HepG2 (cell line): ENCODE data around the gene NEMP2.

Experiments
- BHLHE40 ChIP-seq: IDR thresholded peaks from 2 replicates; pipeline ENCODE4 v1.6.1; 2011; ENCODE audit warnings: low read length, improper control_type of control experiment
- HOXD1 ChIP-seq: sonication (generic); formaldehyde crosslinking; IDR thresholded peaks from 2 replicates; pipeline ENCODE4 v1.5.0; 2020; ENCODE audit warnings: missing genetic modification reagents
- KDM5A ChIP-seq: fragments of 200-600 bp; sonication (generic); IDR thresholded peaks from 2 replicates; pipeline ENCODE4 v1.7.0; 2018; ENCODE audit warnings: antibody characterized with exemption, mild to moderate bottlenecking, low read length, borderline replicate concordance
- MAZ ChIP-seq, 2 experiments: sonication (generic) in 1 of 2; formaldehyde crosslinking in 1 of 2; IDR thresholded peaks; 2 replicates each; pipeline versions ENCODE4 v1.5.0 to v1.6.1; 2012 to 2020; ENCODE audit warnings: low read depth in 2 of 2, mild to moderate bottlenecking in 2 of 2, borderline replicate concordance in 1 of 2, improper control_type of control experiment in 1 of 2, low read length in 1 of 2, missing genetic modification reagents in 1 of 2, moderate library complexity in 1 of 2
- MXD4 ChIP-seq: IDR thresholded peaks from 2 replicates; pipeline ENCODE4 v1.6.1; 2016; ENCODE audit warnings: mild to moderate bottlenecking, missing biosample characterization, missing genetic modification reagents
- POLR2A ChIP-seq, 2 experiments: IDR thresholded peaks; 2 replicates each; pipeline ENCODE4 v1.6.1; 2011; ENCODE audit warnings: low read depth in 2 of 2, low read length in 2 of 2, mild to moderate bottlenecking in 1 of 2, moderate library complexity in 1 of 2; ENCODE audit not compliant: insufficient read depth in 1 of 2
- SALL2 ChIP-seq: sonication (generic); formaldehyde crosslinking; IDR thresholded peaks from 2 replicates; pipeline ENCODE4 v1.8.1; 2023; ENCODE audit warnings: mild to moderate bottlenecking, missing genetic modification reagents, inconsistent platforms
- SMAD1 ChIP-seq: sonication (generic); formaldehyde crosslinking; IDR thresholded peaks from 2 replicates; pipeline ENCODE4 v1.4.0; 2020; ENCODE audit warnings: missing genetic modification reagents, low read depth, mild to moderate bottlenecking, borderline replicate concordance
- SUZ12 ChIP-seq: fragments of 150-350 bp; IDR thresholded peaks from 2 replicates; pipeline ENCODE4 v1.6.1; 2014; ENCODE audit warnings: low read depth, low read length
- YY1 ChIP-seq: IDR thresholded peaks from 2 replicates; pipeline ENCODE4 v1.6.1; 2011; ENCODE audit warnings: low read length, low read depth, moderate library complexity, mild to moderate bottlenecking; ENCODE audit not compliant: insufficient read depth, insufficient replicate concordance
- ZNF24 ChIP-seq: fragments of 450-650 bp; IDR thresholded peaks from 2 replicates; pipeline ENCODE4 v1.6.1; 2017; ENCODE audit warnings: antibody characterized with exemption, mild to moderate bottlenecking
- ZNF431 ChIP-seq: sonication (generic); formaldehyde crosslinking; IDR thresholded peaks from 2 replicates; pipeline ENCODE4 v1.9.0; 2022; ENCODE audit warnings: missing genetic modification reagents, low read depth, mild to moderate bottlenecking, borderline replicate concordance
- TF ChIP-seq, protein P1 (sequence below): sonication (generic); formaldehyde crosslinking; IDR thresholded peaks from 2 replicates; pipeline ENCODE4 v1.8.1; 2022; ENCODE audit warnings: mild to moderate bottlenecking, missing genetic modification reagents
- TF ChIP-seq, protein P2 (sequence below): sonication (generic); formaldehyde crosslinking; IDR thresholded peaks from 2 replicates; pipeline ENCODE4 v1.5.0; 2020; ENCODE audit warnings: mild to moderate bottlenecking, missing genetic modification reagents, moderate library complexity

DNA sequence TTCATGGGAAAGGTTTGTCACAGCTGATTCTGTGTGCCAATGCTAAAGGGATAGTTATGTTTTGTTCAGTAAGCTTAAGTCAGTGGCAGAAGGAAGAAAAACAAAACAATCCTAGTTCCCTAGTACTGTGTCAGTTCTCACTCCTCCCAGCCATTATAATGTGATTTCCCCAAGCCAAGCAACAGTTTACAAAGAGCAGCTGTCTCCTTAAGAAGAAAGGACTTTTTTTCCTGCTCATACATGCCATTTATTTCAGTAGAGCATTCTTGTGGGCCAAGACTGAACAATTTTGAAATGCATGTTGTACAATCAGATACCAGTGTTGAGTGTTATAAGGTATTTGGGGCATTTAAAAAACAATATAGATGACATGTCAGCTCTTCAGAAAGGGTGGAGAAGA is 52.1 kb downstream of the NEMP2 start:
- TF ChIP-seq ZNF431 (CRISPR knock-in tag) (no peak), MAZ (IDR thresholded peaks at IDR 0.05; ENCODE audit: borderline replicate concordance, low read depth, low read length) (no peak), MAZ (CRISPR knock-in tag; IDR thresholded peaks at IDR 0.05; ENCODE audit: low read depth) (no peak), SMAD1 (CRISPR knock-in tag) (no peak), MXD4 (CRISPR knock-in tag) (no peak), ZNF24 (no peak), SALL2 (CRISPR knock-in tag) (no peak), HOXD1 (no peak), KDM5A (no peak), SUZ12 (no peak), POLR2A (IDR thresholded peaks at IDR 0.05; ENCODE audit: insufficient read depth in 1 of 2, low read depth in 2 of 2, low read length in 2 of 2) (no peak), BHLHE40 (no peak), YY1 (no peak)
- TF ChIP-seq, protein P1, sequence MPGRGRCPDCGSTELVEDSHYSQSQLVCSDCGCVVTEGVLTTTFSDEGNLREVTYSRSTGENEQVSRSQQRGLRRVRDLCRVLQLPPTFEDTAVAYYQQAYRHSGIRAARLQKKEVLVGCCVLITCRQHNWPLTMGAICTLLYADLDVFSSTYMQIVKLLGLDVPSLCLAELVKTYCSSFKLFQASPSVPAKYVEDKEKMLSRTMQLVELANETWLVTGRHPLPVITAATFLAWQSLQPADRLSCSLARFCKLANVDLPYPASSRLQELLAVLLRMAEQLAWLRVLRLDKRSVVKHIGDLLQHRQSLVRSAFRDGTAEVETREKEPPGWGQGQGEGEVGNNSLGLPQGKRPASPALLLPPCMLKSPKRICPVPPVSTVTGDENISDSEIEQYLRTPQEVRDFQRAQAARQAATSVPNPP: no peak
- TF ChIP-seq, protein P2, sequence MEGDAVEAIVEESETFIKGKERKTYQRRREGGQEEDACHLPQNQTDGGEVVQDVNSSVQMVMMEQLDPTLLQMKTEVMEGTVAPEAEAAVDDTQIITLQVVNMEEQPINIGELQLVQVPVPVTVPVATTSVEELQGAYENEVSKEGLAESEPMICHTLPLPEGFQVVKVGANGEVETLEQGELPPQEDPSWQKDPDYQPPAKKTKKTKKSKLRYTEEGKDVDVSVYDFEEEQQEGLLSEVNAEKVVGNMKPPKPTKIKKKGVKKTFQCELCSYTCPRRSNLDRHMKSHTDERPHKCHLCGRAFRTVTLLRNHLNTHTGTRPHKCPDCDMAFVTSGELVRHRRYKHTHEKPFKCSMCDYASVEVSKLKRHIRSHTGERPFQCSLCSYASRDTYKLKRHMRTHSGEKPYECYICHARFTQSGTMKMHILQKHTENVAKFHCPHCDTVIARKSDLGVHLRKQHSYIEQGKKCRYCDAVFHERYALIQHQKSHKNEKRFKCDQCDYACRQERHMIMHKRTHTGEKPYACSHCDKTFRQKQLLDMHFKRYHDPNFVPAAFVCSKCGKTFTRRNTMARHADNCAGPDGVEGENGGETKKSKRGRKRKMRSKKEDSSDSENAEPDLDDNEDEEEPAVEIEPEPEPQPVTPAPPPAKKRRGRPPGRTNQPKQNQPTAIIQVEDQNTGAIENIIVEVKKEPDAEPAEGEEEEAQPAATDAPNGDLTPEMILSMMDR (CRISPR knock-in tag): no peak
